22Rv1 (cell line): ENCODE data around the gene MAP3K5.

ENCODE experiments used
- ZFX ChIP-seq: fragments of 450-650 bp; IDR thresholded peaks from 2 replicates; pipeline ENCODE4 v1.6.1; 2017; ENCODE audit warnings: antibody characterized with exemption, borderline replicate concordance
- TF ChIP-seq, protein P1 (sequence below): fragments of 450-650 bp; IDR thresholded peaks from 2 replicates; pipeline ENCODE4 v1.5.1; 2017; ENCODE audit warnings: mild to moderate bottlenecking

DNA sequence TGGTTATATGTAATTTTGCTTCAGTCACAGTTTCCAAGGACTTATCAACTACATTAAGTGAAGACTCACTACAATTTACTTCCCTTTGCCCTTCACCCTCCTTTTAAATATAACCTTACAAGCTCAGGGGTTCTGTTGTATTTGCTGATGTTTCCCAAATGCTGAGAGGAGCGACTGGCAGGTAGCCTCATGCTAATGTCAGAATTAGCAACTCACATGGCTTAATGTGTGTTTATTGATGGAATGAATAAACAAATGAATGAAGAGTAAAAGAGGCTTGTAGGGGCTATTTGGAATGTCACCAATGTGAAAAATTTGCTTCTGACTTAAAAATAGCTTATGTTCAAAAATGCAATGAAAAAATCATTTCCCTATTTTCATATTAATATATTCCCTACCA lies 200.7 kb downstream of the MAP3K5 start:
- TF ChIP-seq, protein P1, sequence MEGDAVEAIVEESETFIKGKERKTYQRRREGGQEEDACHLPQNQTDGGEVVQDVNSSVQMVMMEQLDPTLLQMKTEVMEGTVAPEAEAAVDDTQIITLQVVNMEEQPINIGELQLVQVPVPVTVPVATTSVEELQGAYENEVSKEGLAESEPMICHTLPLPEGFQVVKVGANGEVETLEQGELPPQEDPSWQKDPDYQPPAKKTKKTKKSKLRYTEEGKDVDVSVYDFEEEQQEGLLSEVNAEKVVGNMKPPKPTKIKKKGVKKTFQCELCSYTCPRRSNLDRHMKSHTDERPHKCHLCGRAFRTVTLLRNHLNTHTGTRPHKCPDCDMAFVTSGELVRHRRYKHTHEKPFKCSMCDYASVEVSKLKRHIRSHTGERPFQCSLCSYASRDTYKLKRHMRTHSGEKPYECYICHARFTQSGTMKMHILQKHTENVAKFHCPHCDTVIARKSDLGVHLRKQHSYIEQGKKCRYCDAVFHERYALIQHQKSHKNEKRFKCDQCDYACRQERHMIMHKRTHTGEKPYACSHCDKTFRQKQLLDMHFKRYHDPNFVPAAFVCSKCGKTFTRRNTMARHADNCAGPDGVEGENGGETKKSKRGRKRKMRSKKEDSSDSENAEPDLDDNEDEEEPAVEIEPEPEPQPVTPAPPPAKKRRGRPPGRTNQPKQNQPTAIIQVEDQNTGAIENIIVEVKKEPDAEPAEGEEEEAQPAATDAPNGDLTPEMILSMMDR = no peak
- no peak for TF ChIP-seq ZFX
